GM21367 (cell line): Measurements from ENCODE around the gene RTN3.
"Not testable (repeated sequence)": the region's sequence is repeated elsewhere in the genome, so short reads cannot be mapped to it uniquely, and the experiment has no call there.

ENCODE experiments used
- ATAC-seq: cut with Tn5 transposase; IDR thresholded peaks from one replicate; pipeline ENCODE4 v1.9.1; 2021; ENCODE audit not compliant: unreplicated experiment

The RTN3 gene

DNA sequence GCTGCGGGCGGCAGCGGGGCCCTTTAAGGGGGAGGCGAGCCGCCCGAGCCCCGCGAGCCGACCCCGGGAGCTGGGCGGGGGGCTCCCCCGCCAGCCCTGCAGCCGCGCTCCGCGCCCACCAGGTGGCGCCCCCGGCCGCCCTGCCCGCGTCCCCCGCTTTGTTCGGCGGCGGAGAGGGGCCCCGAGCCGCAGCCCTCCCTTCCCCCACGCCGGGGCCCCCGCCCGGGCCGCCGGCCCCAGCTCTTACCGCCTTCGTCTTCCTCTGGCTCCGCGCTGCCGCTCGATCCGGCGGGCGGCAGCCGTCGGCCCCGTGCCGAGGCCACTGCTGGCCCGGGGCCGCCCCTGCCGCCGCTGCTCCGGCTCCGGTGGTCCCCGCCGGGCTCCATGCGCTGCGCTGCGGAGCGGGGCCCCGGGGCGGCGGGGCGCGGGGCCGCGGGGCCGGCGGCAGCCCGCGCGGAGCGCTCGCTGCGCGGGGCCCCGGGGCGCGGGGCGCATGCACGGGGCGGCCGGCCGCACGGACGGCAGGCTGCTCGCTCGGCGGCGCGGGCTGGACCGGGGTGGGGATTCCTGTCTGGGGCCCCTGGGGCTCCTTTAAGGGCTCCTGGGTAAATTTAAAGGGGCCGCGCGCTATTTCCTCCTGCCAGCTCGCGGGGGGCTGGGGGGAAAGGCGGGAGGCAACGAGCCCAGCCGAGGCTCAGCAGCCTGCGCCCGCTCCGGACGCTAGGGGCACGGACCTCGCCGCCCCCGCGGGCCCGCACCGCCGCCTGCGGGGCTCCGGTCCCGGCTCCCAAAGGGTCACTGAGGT lies 87.1 kb downstream of the RTN3 start, which contains the start of gene ZFTA:
TSS of gene ZFTA (minus strand) at position 539 of the 805 bp plus-strand sequence. CDS start at position 386, 153 bp downstream.
- ATAC-seq, result no peak

DNA sequence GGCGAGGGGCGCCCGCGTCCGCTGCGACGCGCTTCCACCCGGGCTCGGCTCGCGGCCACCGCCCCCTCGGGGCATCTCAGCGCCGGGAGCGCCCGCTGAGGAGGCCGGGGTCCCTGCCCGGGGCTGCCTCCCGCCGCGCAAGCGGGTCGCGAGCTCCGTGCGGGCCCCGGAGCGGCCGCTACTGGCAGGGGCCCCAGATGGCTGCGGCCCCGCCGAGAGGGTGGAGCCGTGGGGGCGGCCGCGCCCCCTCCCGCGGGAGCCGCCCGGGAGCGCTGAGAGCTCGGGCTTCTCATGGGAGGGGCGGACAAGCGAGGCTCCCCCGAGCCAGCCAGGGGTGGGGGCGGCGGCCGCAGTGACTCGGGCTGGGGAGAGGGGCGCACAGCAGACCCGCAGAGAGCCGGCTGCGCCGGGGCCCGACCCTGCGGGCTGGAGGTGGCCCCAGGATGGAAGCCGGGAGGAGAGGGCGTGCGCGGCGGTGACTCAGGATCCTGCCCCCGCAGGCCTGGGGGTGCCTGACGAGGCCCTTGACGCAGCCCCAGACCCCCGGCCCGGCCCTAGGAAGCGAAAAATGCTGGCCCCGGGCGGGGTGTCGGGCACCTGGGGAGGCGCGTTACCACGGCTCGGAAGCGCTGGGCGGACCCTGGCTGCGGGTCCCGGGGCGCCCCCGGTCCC lies 87.9 kb downstream of the RTN3 start:
- ATAC-seq, result no peak

GRCh38 chr11:63769714-63770455 lies 88.6 kb downstream of the RTN3 start:
- no peak for ATAC-seq

- no peak for ATAC-seq
Observed at GRCh38 chr11:63770763-63771162, 89.5 kb downstream of the RTN3 start.

GRCh38 chr11:63771741-63772318 lies 90.5 kb downstream of the RTN3 start:
- ATAC-seq, result not testable (repeated sequence)

DNA sequence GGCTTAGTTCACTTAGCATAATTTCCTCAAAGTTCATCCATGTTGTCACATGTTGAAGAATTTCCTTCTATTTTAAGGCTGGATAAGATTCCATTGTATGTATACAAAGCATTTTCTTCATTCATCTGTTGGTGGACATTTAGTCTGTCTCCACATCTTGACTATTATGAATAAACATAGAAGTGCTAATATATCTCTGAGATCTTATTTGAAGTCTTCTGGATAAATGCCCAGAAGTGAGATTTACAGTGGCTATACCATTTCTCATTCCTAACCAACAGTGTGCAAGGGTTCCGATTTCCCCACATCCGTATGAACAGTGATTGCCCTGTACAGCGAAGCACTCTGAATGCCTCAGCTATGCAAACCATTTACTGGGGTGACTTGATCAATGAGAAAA lies 93.9 kb downstream of the RTN3 start:
- no peak for ATAC-seq

DNA sequence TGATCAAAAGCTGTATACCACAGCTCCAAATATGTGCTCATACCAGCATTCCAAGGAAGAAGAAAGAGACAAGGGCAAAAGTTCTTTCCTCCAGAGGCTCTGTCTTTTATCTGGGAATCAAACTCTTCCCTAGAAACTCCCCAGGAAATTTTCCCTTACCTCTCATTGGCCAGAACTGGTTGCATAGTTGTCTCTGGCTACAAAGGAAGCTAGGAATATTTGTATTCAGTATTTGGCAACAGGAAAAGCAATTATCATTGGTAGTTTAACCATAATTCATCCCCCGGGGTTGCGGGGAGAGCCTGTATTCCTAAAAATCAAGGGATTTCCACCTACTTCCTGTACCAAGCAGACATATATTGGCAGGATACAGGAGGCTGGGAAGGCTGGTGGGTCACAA lies 97.7 kb downstream of the RTN3 start:
- no peak for ATAC-seq

GRCh38 chr11:63782749-63783148 lies 101.4 kb downstream of the RTN3 start:
- ATAC-seq, result no peak

DNA sequence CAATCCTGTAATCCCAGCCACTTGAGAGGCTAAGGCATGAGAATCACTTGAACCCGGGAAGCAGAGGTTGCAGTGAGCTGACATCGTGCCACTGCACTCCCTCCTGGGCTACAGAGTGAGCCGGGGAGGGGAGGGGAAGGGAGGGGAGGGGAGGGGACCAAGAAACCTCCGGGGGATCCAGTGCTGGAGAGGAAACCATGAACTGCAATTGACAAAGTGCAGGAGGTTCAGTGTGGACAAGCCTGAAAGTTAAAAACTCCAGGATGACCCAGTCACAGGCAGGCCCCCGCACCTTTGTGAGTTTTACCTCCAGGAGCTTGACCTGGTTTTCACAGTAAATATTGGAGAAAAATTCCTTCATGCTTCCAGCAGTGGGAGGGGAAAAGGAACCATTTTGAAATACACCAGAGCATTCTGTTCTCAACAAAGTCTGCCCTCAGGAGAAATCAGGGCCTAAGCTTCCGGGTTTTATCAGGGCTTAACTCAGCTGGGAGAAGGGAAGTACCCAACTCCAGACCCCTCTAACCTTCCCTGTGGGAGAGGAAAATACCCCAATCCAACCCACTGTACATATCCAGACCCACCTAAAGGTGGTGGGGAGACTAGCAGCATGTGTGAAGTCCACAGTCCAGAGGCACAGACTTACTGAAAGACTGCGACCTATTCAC lies 102.8 kb downstream of the RTN3 start:
- ATAC-seq, result no peak

- ATAC-seq, result no peak
Observed at GRCh38 chr11:63785823-63786222, 104.5 kb downstream of the RTN3 start.

GRCh38 chr11:63791495-63792167 lies 110.3 kb downstream of the RTN3 start:
- no peak for ATAC-seq

GRCh38 chr11:63793161-63793560 lies 111.9 kb downstream of the RTN3 start:
- ATAC-seq, result no peak

DNA sequence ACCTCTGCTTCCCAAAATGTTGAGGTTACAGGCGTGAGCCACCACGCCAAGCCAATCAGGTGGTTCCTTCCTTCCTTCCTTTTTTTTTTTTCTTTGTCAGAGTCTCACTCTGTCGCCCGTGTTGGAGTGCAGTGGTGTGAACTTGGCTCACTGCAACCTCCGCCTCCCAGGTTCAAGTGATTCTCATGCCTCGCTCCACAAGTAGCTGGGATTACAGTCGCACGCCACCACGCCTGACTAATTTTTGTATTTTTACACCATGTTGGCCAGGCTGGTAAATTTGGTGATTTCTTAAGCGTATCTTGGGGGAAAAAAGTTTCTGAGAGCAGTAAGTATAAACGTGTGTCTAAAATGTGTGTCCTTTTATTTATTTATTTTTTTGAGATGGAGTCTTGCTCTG lies 113.8 kb downstream of the RTN3 start:
- ATAC-seq, result no peak

GRCh38 chr11:63800921-63801320 lies 119.6 kb downstream of the RTN3 start:
- no peak for ATAC-seq

DNA sequence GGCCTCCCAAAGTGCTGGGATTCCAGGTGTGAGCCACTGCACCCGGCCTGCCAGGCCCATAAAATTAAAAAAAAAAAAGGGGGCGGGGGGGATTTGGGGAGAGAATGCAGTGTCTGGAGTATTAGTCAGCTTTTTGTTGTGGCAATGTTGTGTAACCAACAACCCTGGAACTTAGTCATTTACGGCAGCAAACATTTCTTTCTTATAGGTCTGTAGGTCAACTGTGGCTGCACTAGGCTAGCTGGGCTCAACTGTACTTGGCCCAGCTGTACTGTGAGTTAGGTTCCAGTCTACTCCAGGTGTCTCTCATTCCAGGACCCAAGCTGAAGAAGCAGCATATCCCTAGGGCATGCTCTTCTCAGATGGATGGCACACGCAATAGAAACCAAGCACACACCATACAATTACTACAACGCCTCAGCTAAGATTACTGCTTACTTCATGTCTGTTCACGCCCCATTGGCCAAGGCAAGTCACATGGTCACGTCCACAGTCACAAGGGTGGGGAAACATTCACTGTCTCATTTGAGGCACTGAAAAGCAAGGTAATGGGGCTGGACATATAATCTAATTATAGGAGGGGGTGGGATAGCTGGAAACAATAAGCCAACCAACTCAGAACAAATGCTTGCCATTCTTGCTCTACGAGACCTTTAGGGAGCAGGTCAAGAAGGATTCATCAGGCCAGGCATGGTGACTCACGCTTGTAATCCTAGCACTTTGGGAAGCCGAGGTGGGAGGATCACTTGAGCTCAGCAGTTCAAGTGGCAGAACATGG lies 121.5 kb downstream of the RTN3 start:
- ATAC-seq, result no peak

DNA sequence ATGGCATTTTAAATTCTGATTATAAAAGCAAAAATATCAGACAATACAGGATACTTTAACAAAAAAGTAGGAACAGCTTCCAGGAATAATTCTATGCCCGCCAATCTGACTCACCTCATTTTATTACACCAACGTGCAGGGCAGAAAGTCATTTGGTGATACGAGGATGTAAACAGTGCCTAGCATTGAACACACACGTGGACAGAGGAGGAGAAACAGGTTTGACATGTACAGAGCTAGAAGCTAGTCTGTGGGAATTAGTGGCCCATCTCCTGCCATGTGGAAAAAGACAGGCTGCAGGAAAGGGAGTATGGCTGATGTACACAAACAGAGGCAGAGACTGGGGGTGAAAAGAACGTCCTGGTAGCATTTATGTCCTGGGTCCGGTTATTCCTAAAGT lies 123.0 kb downstream of the RTN3 start:
- ATAC-seq, result no peak

DNA sequence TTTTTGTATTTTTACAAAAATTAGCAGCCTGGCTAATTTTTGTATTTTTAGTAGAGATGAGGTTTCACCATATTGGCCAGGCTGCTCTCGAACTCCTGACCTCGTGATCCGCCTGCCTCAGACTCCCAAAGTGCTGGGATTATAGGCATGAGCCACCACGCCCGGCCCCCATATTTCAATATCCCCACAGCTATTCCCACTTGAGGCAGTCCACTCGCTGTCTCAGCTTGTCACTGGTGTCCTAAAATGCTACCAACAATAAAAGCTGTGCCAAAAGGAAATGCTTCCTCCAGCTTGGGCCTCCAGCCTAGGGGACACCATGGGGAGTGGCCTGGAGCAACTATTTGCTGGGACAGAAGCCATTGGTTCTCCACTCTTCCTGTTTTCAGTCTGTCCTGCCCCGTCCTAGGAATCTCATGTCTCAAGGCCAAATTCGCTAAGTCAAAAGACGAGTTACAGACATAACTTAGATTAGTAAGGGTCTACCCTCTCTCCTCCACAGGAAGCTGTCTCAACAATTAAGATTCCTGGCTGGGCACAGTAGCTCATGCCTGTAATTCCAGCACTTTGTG lies 124.6 kb downstream of the RTN3 start:
- ATAC-seq, result no peak
